Chondrocyte (in vitro differentiated cells): ENCODE data around the gene PHACTR1. TPM values are rescaled to one million over a fixed set of nuclear protein-coding genes. Genes with fewer than 3 reads are reported as not detected.

Experiments
- DNase-seq: peaks from one replicate; pipeline ENCODE4 v3.0.0; 2021; ENCODE audit warnings: mixed read lengths, low spot score
- H3K27ac Mint-ChIP-seq: one replicate; pipeline ENCODE4 v1.8.0; 2021; ENCODE audit warnings: mild to moderate bottlenecking, moderate library complexity, mixed read lengths; ENCODE audit not compliant: unreplicated experiment
- H3K27me3 Mint-ChIP-seq: 2 replicates; pipeline ENCODE4 v1.8.0; 2021; ENCODE audit warnings: low read depth, mixed read lengths
- H3K36me3 Mint-ChIP-seq: 2 replicates; pipeline ENCODE4 v1.8.0; 2021; ENCODE audit warnings: low read depth, mixed read lengths
- H3K4me1 Mint-ChIP-seq: 2 replicates; pipeline ENCODE4 v1.8.0; 2021; ENCODE audit warnings: low read depth, mild to moderate bottlenecking, mixed read lengths
- H3K4me3 Mint-ChIP-seq: one replicate; pipeline ENCODE4 v1.8.0; 2021; ENCODE audit warnings: mild to moderate bottlenecking, moderate library complexity, mixed read lengths; ENCODE audit not compliant: unreplicated experiment
- H3K9me3 Mint-ChIP-seq: 2 replicates; pipeline ENCODE4 v1.8.0; 2021; ENCODE audit warnings: low read depth, mixed read lengths
- total RNA-seq: library from RNA; stranded (reverse); gene quantifications from 3 replicates; pipeline ENCODE4 v1.2.1, GENCODE V29; 2021
- TF ChIP-seq, protein P1 (sequence below): fragments of 200-600 bp; sonication (generic); IDR thresholded peaks from 2 replicates; pipeline ENCODE4 v1.5.0; 2021; ENCODE audit warnings: antibody characterized with exemption, mild to moderate bottlenecking, moderate library complexity

The PHACTR1 gene
- total RNA-seq, 1 donor from 2014 or later: 2.1 TPM

DNA sequence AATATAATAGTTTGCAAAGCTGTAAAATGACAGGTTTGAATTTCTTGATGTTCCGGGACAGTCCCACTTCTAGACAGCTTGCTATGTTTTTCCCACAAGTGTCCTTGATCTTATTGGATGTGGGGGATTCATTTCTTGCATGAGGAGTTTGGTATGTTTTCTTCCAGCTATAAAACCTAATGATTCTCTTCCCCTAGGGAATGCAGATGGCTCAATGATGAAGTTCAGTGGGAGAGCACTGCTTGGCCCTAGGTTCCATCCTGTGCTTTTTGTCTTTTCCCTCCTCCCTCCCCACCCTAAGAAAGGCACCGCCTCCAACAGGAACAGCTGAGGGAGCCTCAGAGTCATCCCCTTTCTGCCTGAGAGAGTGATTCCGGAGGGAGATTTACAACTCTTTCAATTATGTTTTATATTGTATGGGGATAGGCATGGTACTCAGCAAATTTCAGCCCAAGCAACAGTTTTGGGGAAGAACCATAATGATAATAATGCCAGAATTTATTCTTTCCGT, 149.2 kb downstream of the PHACTR1 start:
- Mint-ChIP-seq H3K9me3 (no peaks in the 10 kb centered on the region), H3K27me3 (peaks cover 9% of the 10 kb centered on the region), H3K36me3 (no peaks in the 10 kb centered on the region), H3K4me3 (no peak overlapping the region), H3K27ac (no peak overlapping the region), H3K4me1 (no peaks in the 10 kb centered on the region)
- TF ChIP-seq, protein P1, sequence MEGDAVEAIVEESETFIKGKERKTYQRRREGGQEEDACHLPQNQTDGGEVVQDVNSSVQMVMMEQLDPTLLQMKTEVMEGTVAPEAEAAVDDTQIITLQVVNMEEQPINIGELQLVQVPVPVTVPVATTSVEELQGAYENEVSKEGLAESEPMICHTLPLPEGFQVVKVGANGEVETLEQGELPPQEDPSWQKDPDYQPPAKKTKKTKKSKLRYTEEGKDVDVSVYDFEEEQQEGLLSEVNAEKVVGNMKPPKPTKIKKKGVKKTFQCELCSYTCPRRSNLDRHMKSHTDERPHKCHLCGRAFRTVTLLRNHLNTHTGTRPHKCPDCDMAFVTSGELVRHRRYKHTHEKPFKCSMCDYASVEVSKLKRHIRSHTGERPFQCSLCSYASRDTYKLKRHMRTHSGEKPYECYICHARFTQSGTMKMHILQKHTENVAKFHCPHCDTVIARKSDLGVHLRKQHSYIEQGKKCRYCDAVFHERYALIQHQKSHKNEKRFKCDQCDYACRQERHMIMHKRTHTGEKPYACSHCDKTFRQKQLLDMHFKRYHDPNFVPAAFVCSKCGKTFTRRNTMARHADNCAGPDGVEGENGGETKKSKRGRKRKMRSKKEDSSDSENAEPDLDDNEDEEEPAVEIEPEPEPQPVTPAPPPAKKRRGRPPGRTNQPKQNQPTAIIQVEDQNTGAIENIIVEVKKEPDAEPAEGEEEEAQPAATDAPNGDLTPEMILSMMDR: no peak
- DNase-seq: no peak

DNA sequence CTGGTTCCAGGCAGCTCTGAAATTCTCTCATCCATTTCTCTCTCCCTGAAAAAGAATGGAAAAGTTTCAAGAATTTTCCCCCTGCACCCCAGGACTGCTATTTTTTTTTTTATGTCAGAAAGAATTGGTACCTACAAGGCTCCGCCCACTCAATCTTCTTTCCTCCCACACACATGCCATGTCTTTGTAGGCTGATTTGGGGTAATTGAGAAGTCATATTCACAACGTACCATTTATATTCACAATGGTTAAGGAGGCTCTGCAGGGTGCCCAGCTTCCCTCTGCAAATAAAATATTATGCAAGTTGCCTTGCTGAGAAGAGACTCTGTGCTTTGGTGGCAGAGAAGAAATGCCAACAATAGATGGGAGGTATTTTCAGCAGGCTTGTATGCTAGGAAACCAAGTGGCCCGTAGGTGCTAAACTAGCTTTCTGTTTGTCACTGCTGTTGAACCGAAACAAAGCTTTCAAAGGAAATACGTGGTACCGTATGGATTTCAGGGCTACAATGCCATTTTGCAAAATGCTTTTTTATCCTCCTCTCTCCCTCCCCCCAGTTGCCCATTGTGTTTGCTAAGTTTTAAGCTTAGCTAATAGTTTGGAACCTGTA, 150.0 kb downstream of the PHACTR1 start:
- no peaks in the 10 kb centered on the region for H3K9me3 Mint-ChIP-seq
- no peaks in the 10 kb centered on the region for H3K4me1 Mint-ChIP-seq
- no peaks in the 10 kb centered on the region for H3K36me3 Mint-ChIP-seq
- no peak overlapping the region for H3K4me3 Mint-ChIP-seq
- no peak overlapping the region for H3K27ac Mint-ChIP-seq
- TF ChIP-seq, protein P1: no peak
- peaks cover 9% of the 10 kb centered on the region for H3K27me3 Mint-ChIP-seq
- DNase-seq: no peak

DNA sequence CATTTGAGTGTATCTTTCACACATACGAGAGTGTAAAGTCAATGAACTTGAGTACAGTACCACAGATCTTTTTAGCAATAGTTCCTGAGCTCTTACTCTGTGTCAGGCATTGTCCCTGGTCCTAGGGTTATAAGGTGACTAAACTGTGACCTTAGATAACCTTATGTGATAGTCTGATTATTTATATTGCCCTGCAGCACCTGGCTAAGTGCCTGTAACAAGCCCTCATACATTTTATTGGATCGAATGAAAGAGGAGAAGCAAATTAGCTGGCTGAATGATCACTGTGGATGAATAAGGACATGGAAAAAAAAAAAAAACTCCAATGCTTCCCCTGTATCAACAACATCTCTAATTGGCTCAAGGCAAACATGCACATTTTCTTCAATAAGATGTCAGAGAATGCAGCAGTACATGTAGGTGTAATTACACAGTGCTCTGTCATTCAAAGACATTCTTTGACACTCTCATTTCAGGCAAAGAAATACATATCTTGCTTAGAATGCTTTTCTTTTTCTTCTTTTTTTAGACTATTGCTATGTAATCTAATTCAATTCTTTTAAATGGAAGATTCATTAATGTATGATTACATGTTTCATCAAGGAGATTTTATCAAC, 153.4 kb downstream of the PHACTR1 start:
- H3K4me3 Mint-ChIP-seq: no peak overlapping the region
- H3K36me3 Mint-ChIP-seq: no peaks in the 10 kb centered on the region
- no peaks in the 10 kb centered on the region for H3K9me3 Mint-ChIP-seq
- peaks cover 7% of the 10 kb centered on the region for H3K27me3 Mint-ChIP-seq
- H3K4me1 Mint-ChIP-seq: no peaks in the 10 kb centered on the region
- H3K27ac Mint-ChIP-seq: no peak overlapping the region
- TF ChIP-seq, protein P1: no peak
- DNase-seq: no peak

DNA sequence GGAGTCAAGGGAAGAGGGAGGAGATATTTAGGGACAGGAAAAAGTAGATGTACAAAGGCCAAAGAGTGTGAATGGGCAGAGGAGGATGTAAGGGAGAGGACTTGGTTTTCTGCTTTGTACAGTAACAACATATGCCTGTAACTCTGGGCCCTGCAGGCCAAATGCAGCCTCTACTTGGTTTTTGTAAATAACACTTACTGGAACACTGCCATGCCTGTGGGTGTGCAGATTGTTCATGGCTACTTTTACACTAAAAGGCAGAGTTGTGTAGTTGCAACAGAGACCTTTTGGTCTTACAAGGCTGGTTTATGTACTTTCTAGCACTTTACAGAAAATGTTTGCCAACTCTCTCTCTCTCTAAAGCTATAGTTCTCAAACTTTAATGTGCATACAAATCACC, 157.1 kb downstream of the PHACTR1 start:
- no peak overlapping the region for H3K27ac Mint-ChIP-seq
- H3K9me3 Mint-ChIP-seq: peaks cover 3% of the 10 kb centered on the region
- no peaks in the 10 kb centered on the region for H3K36me3 Mint-ChIP-seq
- TF ChIP-seq, protein P1: no peak
- no peaks in the 10 kb centered on the region for H3K4me1 Mint-ChIP-seq
- H3K4me3 Mint-ChIP-seq: no peak overlapping the region
- DNase-seq: no peak
- H3K27me3 Mint-ChIP-seq: peaks cover 2% of the 10 kb centered on the region

DNA sequence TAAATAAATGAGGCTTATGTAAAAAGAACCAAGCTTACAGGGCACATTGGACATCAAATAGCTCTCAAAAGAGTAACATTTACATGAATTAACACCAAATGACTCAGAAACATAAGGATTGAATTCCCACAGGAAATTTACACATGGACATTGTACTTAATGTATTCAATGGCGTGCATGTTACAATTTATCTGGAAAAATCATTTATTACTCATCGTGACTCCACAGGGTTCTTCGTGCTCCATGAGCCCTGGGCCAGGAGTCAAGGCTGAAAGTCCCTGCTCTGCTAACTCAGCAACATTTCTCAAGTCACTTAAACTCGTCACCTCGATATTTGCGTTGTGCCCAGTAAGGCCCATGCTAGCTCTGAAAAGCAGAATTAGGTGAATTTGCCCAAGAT, 158.5 kb downstream of the PHACTR1 start:
- peaks cover 3% of the 10 kb centered on the region for H3K9me3 Mint-ChIP-seq
- H3K4me1 Mint-ChIP-seq: no peaks in the 10 kb centered on the region
- TF ChIP-seq, protein P1: no peak
- peaks cover 6% of the 10 kb centered on the region for H3K27me3 Mint-ChIP-seq
- no peak overlapping the region for H3K4me3 Mint-ChIP-seq
- DNase-seq: no peak
- H3K27ac Mint-ChIP-seq: no peak overlapping the region
- H3K36me3 Mint-ChIP-seq: no peaks in the 10 kb centered on the region
